Heart right ventricle (tissue), 16 donors: Measurements from ENCODE around the gene SYCE3. TPM values are rescaled to one million over a fixed set of nuclear protein-coding genes. Genes with fewer than 3 reads are reported as not detected.

Source experiments
- ATAC-seq, 8 donors: fragments of 200-7000 bp; cut with Tn5 transposase; one replicate each; pipeline ENCODE4 v1.9.1; 2020; ENCODE audit warnings: mild to moderate bottlenecking in 8 of 8, moderate library complexity in 8 of 8, moderate number of reproducible peaks in 1 of 8
- DNase-seq, 2 donors: peaks; one replicate each; pipeline ENCODE4 v3.0.0-alpha.2; 2020
- H3K27ac ChIP-seq, 10 donors: fragments of 200-600 bp; sonication (generic) in 2 of 10; one replicate each; pipeline versions ENCODE4 v1.5.0 to v1.8.0; 2020 to 2022; ENCODE audit warnings: mild to moderate bottlenecking in 3 of 10
- H3K27me3 ChIP-seq, 7 donors: fragments of 200-600 bp; one replicate each; pipeline ENCODE4 v1.8.0; 2021 to 2022; ENCODE audit warnings: mild to moderate bottlenecking in 2 of 7
- H3K36me3 ChIP-seq, 9 donors: fragments of 200-600 bp; sonication (generic) in 1 of 9; one replicate each; pipeline versions ENCODE4 v1.5.0 to v1.8.0; 2020 to 2022; ENCODE audit warnings: mild to moderate bottlenecking in 2 of 9
- H3K4me1 ChIP-seq, 9 donors: fragments of 200-600 bp; sonication (generic) in 1 of 9; one replicate each; pipeline versions ENCODE4 v1.5.0 to v1.8.0; 2020 to 2022; ENCODE audit warnings: mild to moderate bottlenecking in 4 of 9
- H3K4me3 ChIP-seq, 10 donors: fragments of 200-600 bp; sonication (generic) in 2 of 10; one replicate each; pipeline versions ENCODE4 v1.5.0 to v1.8.0; 2020 to 2022; ENCODE audit warnings: mild to moderate bottlenecking in 7 of 10, moderate library complexity in 2 of 10
- H3K9me3 ChIP-seq, 11 donors: fragments of 200-600 bp in 10 of 11; sonication (generic) in 2 of 11; one replicate each; pipeline versions ENCODE4 v1.5.0 to v1.8.0; 2013 to 2022; ENCODE audit warnings: mild to moderate bottlenecking in 2 of 11, control low read depth in 1 of 11, moderate library complexity in 1 of 11
- CTCF ChIP-seq, 9 donors: fragments of 200-600 bp; sonication (generic) in 2 of 9; IDR thresholded peaks; one replicate each; pipeline versions ENCODE4 v1.5.0 to v1.8.0; 2021 to 2022; ENCODE audit warnings: antibody characterized with exemption in 9 of 9, mild to moderate bottlenecking in 5 of 9, moderate library complexity in 1 of 9
- WGBS, 2 donors: extraction: QIAGEN DNeasy Blood & Tissue Kit; methylation state at CpG; one replicate each; pipeline ENCODE4 v1.1.7; 2013; ENCODE audit warnings: inconsistent platforms in 1 of 2; 5-methylcytosine and 5-hydroxymethylcytosine counted together
- intact Hi-C, 10 donors: fragments of 100-400 bp; cut with DNase I; formaldehyde crosslinking; loops; one replicate each; pipeline versions ENCODE4 v1.11.1 to v1.14.2; 2022
- polyA plus RNA-seq, 2 donors: library from polyadenylated mRNA; stranded (reverse); fragments of 200-250 nt; gene quantifications; one replicate each; pipeline ENCODE4 v1.2.3, GENCODE V29; 2013
- total RNA-seq, 10 donors: library from RNA; stranded (reverse); fragmentation: NEBNext Ultra II Directional in 3 of 10; extraction: Animal tissue kit (Norgen Biotek cat#: 25700) in 3 of 10; gene quantifications; one replicate each; pipeline versions ENCODE4 v1.2.1 to v1.2.4, GENCODE V29; 2021 to 2023
- donor health status: Arrhythmogenic right ventricular cardiomyopathy.
- donor health status: ischemic (EF 13 %, LVEDD 7.1; RV severe dilation, severe dysfunction).
- donor health status: healthy with polysubstance abuse.
- donor health status: DM: no; HTN: yes; CAD: no.
- donor health status: DM: no; HTN: no; CAD: no.
- donor health status: ischemic (EF 25% LVEDD 6.9; RV normal size, moderate dysfunction).
- donor health status: ischemic (EF 25% LVEDD 5.7; RV mildly dilated, moderate dysfunction).
- donor health status: healthy.
- donor health status: DM: yes; HTN: yes; CAD: no.
- donor health status: Ischemic cardiomyopathy.
- donor health status: ischemic (EF 35%, LVEDD 5.7; RV mildly dilated, moderate dysfunction).
- donor health status: nonischemic (EF 11% LVEDD 7.7; RV severe dilation, severe dysfunction).
- donor health status: DM: yes; HTN: yes; CAD: no.
- donor health status: PGD.
- donor health status: ischemic (EF 29% LVEDD 5.4; RV normal size, mild dysfunction).
- donor health status: nonischemic (EF 23%, LVEDD 6.1; RV moderate dilation, normal function).

SYCE3 gene
- total and polyA plus RNA-seq, 12 donors: 0.74 to 0.90 TPM; not detected in 10

- TF ChIP-seq CTCF (IDR thresholded peaks at IDR 0.05): no peak
- DNase-seq (no peak), ATAC-seq (no peak)
- 75 to 87% methylated on average over 18 of the region's 18 CpGs for WGBS, 2 donors
- intact Hi-C loops: no loop called here
- Histone ChIP-seq H3K9me3 (no peaks in the 10 kb centered on the region), H3K36me3 (no peaks in the 10 kb centered on the region), H3K27ac (no peak overlapping the region), H3K4me1 (peaks cover 0 to 6% (median 0%) of the 10 kb centered on the region in 9 donors), H3K27me3 (peaks cover 0 to 67% (median 51%) of the 10 kb centered on the region in 7 donors), H3K4me3 (no peak overlapping the region)
Measured at GRCh38 chr22:50606946-50607658, 44.4 kb upstream of the SYCE3 start.

GRCh38 chr22:50606165-50606945, 43.6 kb upstream of the SYCE3 start:
- WGBS, 2 donors: 75 to 79% methylated on average over 19 of the region's 19 CpGs

GRCh38 chr22:50605613-50606074, 42.9 kb upstream of the SYCE3 start:
- H3K9me3 ChIP-seq: no peaks in the 10 kb centered on the region
- H3K4me1 ChIP-seq: peaks cover 0 to 10% (median 0%) of the 10 kb centered on the region in 9 donors
- WGBS, 2 donors: 85 to 86% methylated on average over 20 of the region's 20 CpGs
- peaks cover 5 to 74% (median 63%) of the 10 kb centered on the region in 7 donors for H3K27me3 ChIP-seq
- H3K36me3 ChIP-seq: no peaks in the 10 kb centered on the region
- intact Hi-C loops: no loop called here
- DNase-seq: no peak
- TF ChIP-seq CTCF (IDR thresholded peaks at IDR 0.05): no peak
- no peak for ATAC-seq
- H3K27ac ChIP-seq: no peak overlapping the region
- no peak overlapping the region for H3K4me3 ChIP-seq

More at GRCh38 chr22:50606165-50606945, 43.6 kb upstream of the SYCE3 start:
- Histone ChIP-seq H3K4me1 (peaks cover 0 to 6% (median 0%) of the 10 kb centered on the region in 9 donors), H3K27ac (no peak overlapping the region), H3K9me3 (no peaks in the 10 kb centered on the region), H3K36me3 (no peaks in the 10 kb centered on the region), H3K27me3 (peaks cover 0 to 69% (median 58%) of the 10 kb centered on the region in 7 donors), H3K4me3 (no peak overlapping the region)
- DNase-seq (no peak), ATAC-seq (no peak)
- intact Hi-C loops: no loop called here
- TF ChIP-seq CTCF (IDR thresholded peaks at IDR 0.05): peak in 1 of 9 donors; percentile 14

- Histone ChIP-seq H3K27me3 (peaks cover 5 to 76% (median 62%) of the 10 kb centered on the region in 7 donors), H3K36me3 (no peaks in the 10 kb centered on the region), H3K4me1 (peaks cover 0 to 10% (median 2%) of the 10 kb centered on the region in 9 donors), H3K4me3 (no peak overlapping the region), H3K27ac (no peak overlapping the region), H3K9me3 (no peaks in the 10 kb centered on the region)
- no peak for DNase-seq
- no peak for ATAC-seq
- WGBS, 2 donors: 78 to 82% methylated on average over 23 of the region's 23 CpGs
- TF ChIP-seq CTCF (IDR thresholded peaks at IDR 0.05): no peak
- intact Hi-C loops: no loop called here
Measured at GRCh38 chr22:50605002-50605612, 42.4 kb upstream of the SYCE3 start.
